ENCODE results near the gene TC2N. TPM values are rescaled to one million over a fixed set of nuclear protein-coding genes. Genes with fewer than 3 reads are reported as not detected.

TC2N gene
- total and polyA plus RNA-seq, 2 of the 4 experiments (the other 2 are of a cell fraction), result 0.03 to 0.18 TPM

- no peak for TF ChIP-seq BHLHE40 (IDR thresholded peaks at IDR 0.05; ENCODE audit: low read depth, low read length)
Measured at GRCh38 chr14:91904956-91905645, 37.8 kb upstream of the TC2N start (continued).

GRCh38 chr14:91904483-91904882 is 37.1 kb upstream of the TC2N start:
- peaks cover 19% of the 10 kb centered on the region; the same call in 1 of the 2 replicates for H3K9me1 ChIP-seq (ENCODE audit: insufficient read depth, low read length)
- ATAC-seq (ENCODE audit: low read depth), result no peak
- in situ Hi-C loops (cut with MboI; ENCODE audit: low sequenced_read_pairs), result no loop called here
- peaks cover 1% of the 10 kb centered on the region; the same call in 1 of the 2 replicates for H3K4me1 ChIP-seq (ENCODE audit: control insufficient read depth, insufficient read depth, low read length)
- no peak overlapping the region for H3K18ac ChIP-seq (ENCODE audit: low read depth, low read length)
- H3K4me3 ChIP-seq (ENCODE audit: insufficient read depth, low read depth, low read length), result no peak overlapping the region
- peaks cover 31% of the 10 kb centered on the region; the same call in 1 of the 2 replicates for H4K20me1 ChIP-seq (ENCODE audit: insufficient read depth, low read length)
- BruUV-seq (replicated peaks), result no TSS peak
- peaks cover 8 to 47% of the 10 kb centered on the region in 2 experiments for H3K79me1 ChIP-seq (ENCODE audit: low read depth in 1 of 2, low read length in 2 of 2)
- no peak overlapping the region for H3K27ac ChIP-seq (ENCODE audit: insufficient read depth, low read length)
- intact Hi-C loops (cut with micrococcal nuclease), result no loop called here
- no peak overlapping the region for H4K5ac ChIP-seq (ENCODE audit: low read depth, low read length)
- H3K56ac ChIP-seq (ENCODE audit: extremely low read depth, insufficient read depth, low read length), result no peak overlapping the region
- H3K23ac ChIP-seq (ENCODE audit: low read depth, low read length), result no peak overlapping the region
- no peak overlapping the region for H2BK120ac ChIP-seq (ENCODE audit: low read depth, low read length)
- no peak overlapping the region for H3K14ac ChIP-seq (replicated peaks; ENCODE audit: low read depth, low read length)
- no peak overlapping the region for H4K91ac ChIP-seq (ENCODE audit: insufficient read depth, low read depth, low read length)
- dilution Hi-C loops (cut with HindIII; ENCODE audit: low sequenced_read_pairs, unreplicated experiment), result no loop called here
- no peaks in the 10 kb centered on the region for H3K27me3 ChIP-seq (ENCODE audit: control insufficient read depth, insufficient read depth, low read length)
- H3K36me3 ChIP-seq (ENCODE audit: control insufficient read depth, insufficient read depth, low read length), result peaks cover 9% of the 10 kb centered on the region; the same call in 1 of the 2 replicates
- POLR2A ChIA-PET (ENCODE audit: unreplicated experiment), result no interaction called here
- no CpG with 5 or more reads among the region's 8 CpGs for WGBS, 2 experiments (ENCODE audit: extremely low coverage in 2 of 2, insufficient read length in 1 of 2)
- no peaks in the 10 kb centered on the region; the same call in 1 of the 2 replicates for H3K9me3 ChIP-seq (ENCODE audit: control insufficient read depth, insufficient read depth, low read length)
- H4K8ac ChIP-seq (ENCODE audit: low read depth in 2 of 2, low read length in 2 of 2), result no peak overlapping the region
- no peak overlapping the region for H3K9ac ChIP-seq (ENCODE audit: low read depth, low read length)
- H2AK5ac ChIP-seq (ENCODE audit: low read depth, low read length), result no peak overlapping the region
- DNase-seq, result no peak
- H2BK5ac ChIP-seq (ENCODE audit: low read depth, low read length, poor library complexity, severe bottlenecking), result no peak overlapping the region
- H3K4me2 ChIP-seq (ENCODE audit: low read depth, low read length), result no peak overlapping the region
- no peak overlapping the region for H2AFZ ChIP-seq (replicated peaks; ENCODE audit: low read length, poor library complexity)
- H2BK15ac ChIP-seq (ENCODE audit: low read depth, low read length), result no peak overlapping the region
- no peak overlapping the region for H2BK20ac ChIP-seq (ENCODE audit: low read depth, low read length)
- TF ChIP-seq RCOR1 (IDR thresholded peaks at IDR 0.05; ENCODE audit: insufficient replicate concordance, low read length) (no peak), MAFK (IDR thresholded peaks at IDR 0.05; ENCODE audit: low read depth, low read length) (no peak), BHLHE40 (IDR thresholded peaks at IDR 0.05; ENCODE audit: low read depth, low read length) (no peak), CEBPB (IDR thresholded peaks at IDR 0.05; ENCODE audit: low read depth, low read length) (no peak), MAZ (IDR thresholded peaks at IDR 0.05; ENCODE audit: borderline replicate concordance, low read depth, low read length) (no peak), CTCF (conservative IDR thresholded peaks at IDR 0.05; ENCODE audit: low read depth, low read length) (no peak)
- CTCF ChIA-PET, result no interaction called here
- H3K4ac ChIP-seq (ENCODE audit: low read depth, low read length), result no peak overlapping the region
- no peak overlapping the region for H2AK9ac ChIP-seq (replicated peaks; ENCODE audit: low read depth, low read length, poor library complexity)
